K562 (cell line): ENCODE results near the gene SNPH. TPM values are rescaled to one million over a fixed set of nuclear protein-coding genes. Genes with fewer than 3 reads are reported as not detected.

ENCODE experiments used
- BCL6 ChIP-seq: fragments of 250-450 bp; sonication (Bioruptor Pico); IDR thresholded peaks from 2 replicates; pipeline ENCODE4 v1.4.0; 2020
- C11orf30 ChIP-seq: fragments of 450-650 bp; IDR thresholded peaks from 2 replicates; pipeline ENCODE4 v1.6.1; 2016; ENCODE audit warnings: low read depth, mild to moderate bottlenecking
- CREBBP ChIP-seq: IDR thresholded peaks from one replicate; pipeline ENCODE4 v1.6.1; 2012; ENCODE audit warnings: low read depth, mild to moderate bottlenecking, control low read depth, inconsistent platforms, low read length
- CUX1 ChIP-seq: fragments of 200-800 bp; sonication (Bioruptor generic); IDR thresholded peaks from 2 replicates; pipeline ENCODE4 v1.6.1; 2016; ENCODE audit warnings: missing genetic modification characterization, missing compliant biosample characterization
- MTA3 ChIP-seq: fragments of 450-650 bp; formaldehyde crosslinking; IDR thresholded peaks from 2 replicates; pipeline ENCODE4 v1.6.1; 2017; ENCODE audit warnings: mild to moderate bottlenecking, borderline replicate concordance
- TAF1 ChIP-seq: IDR thresholded peaks from 2 replicates; pipeline ENCODE4 v1.6.1; 2011; ENCODE audit warnings: mild to moderate bottlenecking, low read length, moderate library complexity; ENCODE audit not compliant: insufficient read depth, control insufficient read depth, severe bottlenecking; ENCODE audit errors: extremely low read depth
- TCF7L2 ChIP-seq: fragments of 150-350 bp; IDR thresholded peaks from 2 replicates; pipeline ENCODE4 v1.6.1; 2016; ENCODE audit warnings: low read depth, mild to moderate bottlenecking, low read length, moderate library complexity
- ZBTB33 ChIP-seq: sonication (generic); formaldehyde crosslinking; IDR thresholded peaks from 2 replicates; pipeline ENCODE4 v1.8.1; 2023; ENCODE audit warnings: mild to moderate bottlenecking, missing genetic modification reagents
- ZFP36 ChIP-seq: fragments of 150-350 bp; IDR thresholded peaks from 2 replicates; pipeline ENCODE4 v1.6.1; 2018; ENCODE audit warnings: low read length, low read depth; ENCODE audit not compliant: partially characterized antibody
- ZNF695 ChIP-seq: fragments of 450-650 bp; formaldehyde crosslinking; IDR thresholded peaks from 2 replicates; pipeline ENCODE4 v1.4.0; 2020; ENCODE audit warnings: mild to moderate bottlenecking, moderate library complexity
- polyA plus RNA-seq, 8 experiments: library from polyadenylated mRNA; depleted of rRNA in 4 of 8; stranded (reverse) in 5 of 8; unstranded in 3 of 8; fragments of >200 nt; fragmentation: Nextera tagmentation in 2 of 8; fragmentation: Illumina TruSeq in 1 of 8; extraction: Ambion mirVana in 2 of 8; extraction: Trizol in 1 of 8; gene quantifications; 2 replicates each; pipeline versions ENCODE4 v1.2.1 to v1.2.3, GENCODE V29; 2011 to 2014; ENCODE audit warnings: inconsistent platforms in 1 of 8, missing spikeins in 1 of 8
- total RNA-seq, 7 experiments: library from RNA; depleted of rRNA in 6 of 7; stranded (reverse); fragments of >200 nt in 6 of 7; fragmentation: Illumina TruSeq in 2 of 7; extraction: Trizol in 2 of 7; gene quantifications; 2 replicates each; pipeline versions ENCODE4 v1.2.1 to v1.2.3, GENCODE V29; 2011 to 2021; ENCODE audit warnings: low replicate concordance in 1 of 7
- TF ChIP-seq, protein P1 (sequence below): fragments of 150-350 bp; conservative IDR thresholded peaks from 2 replicates; pipeline ENCODE4 v1.6.1; 2014; ENCODE audit warnings: low read length
- TF ChIP-seq, protein P2 (sequence below): fragments of 450-650 bp; IDR thresholded peaks from 2 replicates; pipeline ENCODE4 v1.6.1; 2016; ENCODE audit warnings: antibody characterized with exemption
- TF ChIP-seq, protein P3 (sequence below): sonication (generic); formaldehyde crosslinking; IDR thresholded peaks from 2 replicates; pipeline ENCODE4 v1.5.0; 2020; ENCODE audit warnings: missing genetic modification reagents

Gene SNPH
- total and polyA plus RNA-seq, 9 of the 15 experiments (the other 6 are each of a cell fraction or from before 2014, with no cell fraction given) = 0.03 to 4.2 (median 1.4) TPM

- TF ChIP-seq MTA3 (no peak), ZBTB33 (CRISPR knock-in tag) (no peak), TCF7L2 (no peak), ZNF695 (CRISPR knock-in tag) (no peak), BCL6 (CRISPR knock-in tag) (no peak), TAF1 (no peak), C11orf30 (no peak), CREBBP (no peak), CUX1 (no peak), ZFP36 (no peak)
- TF ChIP-seq, protein P1, sequence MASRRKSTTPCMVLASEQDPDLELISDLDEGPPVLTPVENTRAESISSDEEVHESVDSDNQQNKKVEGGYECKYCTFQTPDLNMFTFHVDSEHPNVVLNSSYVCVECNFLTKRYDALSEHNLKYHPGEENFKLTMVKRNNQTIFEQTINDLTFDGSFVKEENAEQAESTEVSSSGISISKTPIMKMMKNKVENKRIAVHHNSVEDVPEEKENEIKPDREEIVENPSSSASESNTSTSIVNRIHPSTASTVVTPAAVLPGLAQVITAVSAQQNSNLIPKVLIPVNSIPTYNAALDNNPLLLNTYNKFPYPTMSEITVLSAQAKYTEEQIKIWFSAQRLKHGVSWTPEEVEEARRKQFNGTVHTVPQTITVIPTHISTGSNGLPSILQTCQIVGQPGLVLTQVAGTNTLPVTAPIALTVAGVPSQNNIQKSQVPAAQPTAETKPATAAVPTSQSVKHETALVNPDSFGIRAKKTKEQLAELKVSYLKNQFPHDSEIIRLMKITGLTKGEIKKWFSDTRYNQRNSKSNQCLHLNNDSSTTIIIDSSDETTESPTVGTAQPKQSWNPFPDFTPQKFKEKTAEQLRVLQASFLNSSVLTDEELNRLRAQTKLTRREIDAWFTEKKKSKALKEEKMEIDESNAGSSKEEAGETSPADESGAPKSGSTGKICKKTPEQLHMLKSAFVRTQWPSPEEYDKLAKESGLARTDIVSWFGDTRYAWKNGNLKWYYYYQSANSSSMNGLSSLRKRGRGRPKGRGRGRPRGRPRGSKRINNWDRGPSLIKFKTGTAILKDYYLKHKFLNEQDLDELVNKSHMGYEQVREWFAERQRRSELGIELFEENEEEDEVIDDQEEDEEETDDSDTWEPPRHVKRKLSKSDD = no peak
- TF ChIP-seq, protein P2, sequence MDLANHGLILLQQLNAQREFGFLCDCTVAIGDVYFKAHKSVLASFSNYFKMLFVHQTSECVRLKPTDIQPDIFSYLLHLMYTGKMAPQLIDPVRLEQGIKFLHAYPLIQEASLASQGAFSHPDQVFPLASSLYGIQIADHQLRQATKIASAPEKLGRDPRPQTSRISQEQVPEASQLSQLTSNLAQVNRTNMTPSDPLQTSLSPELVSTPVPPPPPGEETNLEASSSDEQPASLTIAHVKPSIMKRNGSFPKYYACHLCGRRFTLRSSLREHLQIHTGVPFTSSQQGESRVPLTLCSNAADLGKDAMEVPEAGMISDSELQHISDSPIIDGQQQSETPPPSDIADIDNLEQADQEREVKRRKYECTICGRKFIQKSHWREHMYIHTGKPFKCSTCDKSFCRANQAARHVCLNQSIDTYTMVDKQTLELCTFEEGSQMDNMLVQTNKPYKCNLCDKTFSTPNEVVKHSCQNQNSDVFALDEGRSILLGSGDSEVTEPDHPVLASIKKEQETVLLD = no peak
- TF ChIP-seq, protein P3, sequence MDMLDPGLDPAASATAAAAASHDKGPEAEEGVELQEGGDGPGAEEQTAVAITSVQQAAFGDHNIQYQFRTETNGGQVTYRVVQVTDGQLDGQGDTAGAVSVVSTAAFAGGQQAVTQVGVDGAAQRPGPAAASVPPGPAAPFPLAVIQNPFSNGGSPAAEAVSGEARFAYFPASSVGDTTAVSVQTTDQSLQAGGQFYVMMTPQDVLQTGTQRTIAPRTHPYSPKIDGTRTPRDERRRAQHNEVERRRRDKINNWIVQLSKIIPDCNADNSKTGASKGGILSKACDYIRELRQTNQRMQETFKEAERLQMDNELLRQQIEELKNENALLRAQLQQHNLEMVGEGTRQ = no peak
These were observed 68.7 kb downstream of the SNPH start (continued) for GRCh38 chr20:1334761-1335160.
